ENCODE results near the gene MITD1.
"Not testable (repeated sequence)": the region's sequence is repeated elsewhere in the genome, so short reads cannot be mapped to it uniquely, and the experiment has no call there.

MITD1 gene

GRCh38 chr2:99180755-99181623 lies at the start of gene MITD1, which contains the start of gene MRPL30:
TSS of gene MITD1 (minus strand) at chr2:99181058. CDS start at chr2:99180981, 77 bp downstream.
TSS of gene MRPL30 (plus strand) at chr2:99181184. CDS start at chr2:99186204, 5,020 bp downstream.
- peak; percentile 90 for DNase-seq

- DNase-seq = no peak
These were observed 37.2 kb upstream of the MITD1 start for GRCh38 chr2:99217929-99218501.

GRCh38 chr2:99216096-99216495 lies 35.2 kb upstream of the MITD1 start:
- no peak for DNase-seq

GRCh38 chr2:99205491-99205890 lies 24.6 kb upstream of the MITD1 start:
- no peak for DNase-seq

- no peak for DNase-seq
These were observed 21.3 kb upstream of the MITD1 start for GRCh38 chr2:99201959-99202678.

- DNase-seq = no peak
These were observed 19.4 kb upstream of the MITD1 start for GRCh38 chr2:99200076-99200800.

GRCh38 chr2:99198103-99198841 lies 17.4 kb upstream of the MITD1 start:
- DNase-seq = no peak

GRCh38 chr2:99192364-99192763 lies 11.5 kb upstream of the MITD1 start:
- DNase-seq = not testable (repeated sequence)

GRCh38 chr2:99190548-99190947 lies 9.7 kb upstream of the MITD1 start:
- no peak for DNase-seq

- no peak for DNase-seq
These were observed 7.5 kb upstream of the MITD1 start for GRCh38 chr2:99188357-99188756.

- no peak for DNase-seq
These were observed 6.2 kb upstream of the MITD1 start for GRCh38 chr2:99187011-99187410.

GRCh38 chr2:99184811-99185210 lies 4.0 kb upstream of the MITD1 start:
- no peak for DNase-seq

GRCh38 chr2:99183025-99183424 lies 2.2 kb upstream of the MITD1 start:
- no peak for DNase-seq

GRCh38 chr2:99181624-99182000 lies 754 bp upstream of the MITD1 start:
- DNase-seq = no peak

GRCh38 chr2:99171377-99172140 lies 9.3 kb downstream of the MITD1 start:
- no peak for DNase-seq

- no peak for DNase-seq
These were observed 11.3 kb downstream of the MITD1 start for GRCh38 chr2:99169534-99169933.

GRCh38 chr2:99166218-99166617 lies 14.6 kb downstream of the MITD1 start:
- no peak for DNase-seq

- DNase-seq = no peak
These were observed 21.3 kb downstream of the MITD1 start for GRCh38 chr2:99159594-99159993.

GRCh38 chr2:99158599-99158998 lies 22.3 kb downstream of the MITD1 start:
- DNase-seq = no peak

GRCh38 chr2:99156891-99157290 lies 24.0 kb downstream of the MITD1 start:
- no peak for DNase-seq

Data from CD4-positive, alpha-beta T cell treated with Interleukin-6 for 4 hours (primary cell).